GM18511 (cell line): Measurements from ENCODE around the gene AQP12B.

ENCODE experiments used
- ATAC-seq: cut with Tn5 transposase; IDR thresholded peaks from one replicate; pipeline ENCODE4 v1.9.1; 2021; ENCODE audit warnings: mild to moderate bottlenecking, moderate library complexity; ENCODE audit not compliant: unreplicated experiment

AQP12B gene

GRCh38 chr2:240650254-240650965, 32.3 kb downstream of the AQP12B start:
- no peak for ATAC-seq

- ATAC-seq = no peak
Measured at GRCh38 chr2:240649331-240649730, 33.4 kb downstream of the AQP12B start.

GRCh38 chr2:240648650-240649275, 33.9 kb downstream of the AQP12B start:
- no peak for ATAC-seq

GRCh38 chr2:240648155-240648649, 34.5 kb downstream of the AQP12B start:
- no peak for ATAC-seq

GRCh38 chr2:240647503-240648154, 35.1 kb downstream of the AQP12B start:
- no peak for ATAC-seq

GRCh38 chr2:240646900-240647502, 35.7 kb downstream of the AQP12B start:
- ATAC-seq = no peak

- no peak for ATAC-seq
Measured at GRCh38 chr2:240646176-240646899, 36.3 kb downstream of the AQP12B start.

- ATAC-seq = no peak
Measured at GRCh38 chr2:240645801-240646175, 36.9 kb downstream of the AQP12B start.

- ATAC-seq = no peak
Measured at GRCh38 chr2:240645346-240645745, 37.3 kb downstream of the AQP12B start.

- no peak for ATAC-seq
Measured at GRCh38 chr2:240644859-240645301, 37.8 kb downstream of the AQP12B start.

- no peak for ATAC-seq
Measured at GRCh38 chr2:240644171-240644651, 38.5 kb downstream of the AQP12B start.

- ATAC-seq = no peak
Measured at GRCh38 chr2:240643811-240644150, 38.9 kb downstream of the AQP12B start.

GRCh38 chr2:240643093-240643810, 39.4 kb downstream of the AQP12B start:
- no peak for ATAC-seq

GRCh38 chr2:240642806-240643092, 39.9 kb downstream of the AQP12B start:
- ATAC-seq = no peak

GRCh38 chr2:240642061-240642805, 40.5 kb downstream of the AQP12B start:
- no peak for ATAC-seq

GRCh38 chr2:240640939-240641338, 41.7 kb downstream of the AQP12B start:
- no peak for ATAC-seq

GRCh38 chr2:240639566-240639965, 43.1 kb downstream of the AQP12B start:
- no peak for ATAC-seq

- no peak for ATAC-seq
Measured at GRCh38 chr2:240638512-240639160, 44.0 kb downstream of the AQP12B start.

GRCh38 chr2:240637901-240638345, 44.8 kb downstream of the AQP12B start:
- no peak for ATAC-seq
